Measurements from ENCODE around the gene PID1.

Gene PID1

DNA sequence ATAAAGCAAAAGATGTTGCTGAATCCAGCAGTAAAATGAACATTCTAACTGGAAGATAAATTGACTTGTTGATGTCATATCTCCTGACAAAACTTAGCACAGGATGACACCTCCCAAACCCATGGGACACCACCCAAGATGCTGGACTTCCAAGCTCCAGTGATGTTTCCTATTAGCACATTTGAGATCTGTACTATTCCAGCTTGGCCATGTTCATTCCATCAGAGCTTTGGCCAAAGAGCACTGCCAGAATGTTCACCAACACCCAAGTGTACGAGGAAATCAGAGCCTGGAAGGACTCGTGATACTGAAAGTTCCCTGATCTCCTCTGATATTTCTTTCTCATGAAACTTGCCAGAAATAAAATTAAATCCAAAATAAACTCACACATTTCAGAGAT lies 44.7 kb downstream of the PID1 start:
- no peak for DNase-seq (ENCODE audit: insufficient read length, low spot score)
- no peak for FAIRE-seq
- TF ChIP-seq TAF1 (IDR thresholded peaks at IDR 0.05; ENCODE audit: low read depth, low read length) (no peak), POLR2AphosphoS5 (IDR thresholded peaks at IDR 0.05; ENCODE audit: low read depth, low read length) (no peak), SPI1 (IDR thresholded peaks at IDR 0.05; ENCODE audit: low read depth, low read length) (no peak), PAX5 (IDR thresholded peaks at IDR 0.05; ENCODE audit: insufficient read depth, low read length, severe bottlenecking) (no peak), POLR2A (IDR thresholded peaks at IDR 0.05; ENCODE audit: low read depth, low read length) (no peak)

DNA sequence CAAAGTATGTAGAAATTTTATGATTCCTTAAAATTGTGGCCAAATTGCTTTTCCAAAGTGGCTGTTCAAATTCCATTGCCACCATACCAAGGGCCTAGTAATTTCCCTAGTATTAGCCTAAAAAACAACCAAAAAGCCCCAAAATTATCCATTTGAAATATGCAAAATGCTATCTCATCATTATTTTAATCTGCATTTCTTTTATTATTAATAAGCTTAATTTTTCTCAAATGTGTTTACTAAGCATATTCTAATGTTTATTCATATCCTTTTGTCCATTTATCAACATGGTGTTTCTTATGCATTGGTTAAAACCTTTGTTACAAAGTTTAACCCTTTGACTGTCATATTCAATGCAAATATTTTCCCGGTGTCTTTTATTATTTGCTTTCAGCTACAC lies 48.0 kb downstream of the PID1 start:
- TF ChIP-seq POU2F2 (IDR thresholded peaks at IDR 0.05; ENCODE audit: low read depth, low read length) (no peak), SPI1 (IDR thresholded peaks at IDR 0.05; ENCODE audit: low read depth, low read length) (no peak), TAF1 (IDR thresholded peaks at IDR 0.05; ENCODE audit: low read depth, low read length) (no peak), PAX5 (IDR thresholded peaks at IDR 0.05; ENCODE audit: insufficient read depth, low read length, severe bottlenecking) (no peak), POLR2A (IDR thresholded peaks at IDR 0.05; ENCODE audit: low read depth, low read length) (no peak), POLR2AphosphoS5 (IDR thresholded peaks at IDR 0.05; ENCODE audit: low read depth, low read length) (no peak)
- no peak for DNase-seq (ENCODE audit: insufficient read length, low spot score)
- no peak for FAIRE-seq

DNA sequence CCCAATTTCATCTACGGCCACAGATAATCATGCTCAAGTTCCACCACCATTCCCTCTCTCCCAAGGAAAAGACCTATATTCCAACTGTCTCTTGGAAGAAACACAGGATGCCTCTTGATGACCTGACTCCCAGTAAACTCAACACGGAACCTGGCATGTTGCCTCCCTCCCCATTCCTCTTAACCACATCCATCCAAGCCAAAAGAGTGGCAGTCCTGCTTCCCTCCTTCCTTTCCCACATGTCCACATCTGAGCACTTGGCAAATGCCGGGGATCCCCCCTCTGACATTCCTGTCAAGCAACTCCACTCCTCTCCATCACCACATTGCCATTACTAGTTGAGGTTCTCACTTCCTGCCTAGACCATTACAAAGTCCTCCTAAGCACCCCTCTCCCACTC lies 49.4 kb downstream of the PID1 start:
- DNase-seq (ENCODE audit: insufficient read length, low spot score), result no peak
- FAIRE-seq, result no peak
- TF ChIP-seq SPI1 (IDR thresholded peaks at IDR 0.05; ENCODE audit: low read depth, low read length) (no peak), POLR2AphosphoS5 (IDR thresholded peaks at IDR 0.05; ENCODE audit: low read depth, low read length) (no peak), POU2F2 (IDR thresholded peaks at IDR 0.05; ENCODE audit: low read depth, low read length) (no peak), TAF1 (IDR thresholded peaks at IDR 0.05; ENCODE audit: low read depth, low read length) (no peak), POLR2A (IDR thresholded peaks at IDR 0.05; ENCODE audit: low read depth, low read length) (no peak), PAX5 (IDR thresholded peaks at IDR 0.05; ENCODE audit: insufficient read depth, low read length, severe bottlenecking) (no peak)

DNA sequence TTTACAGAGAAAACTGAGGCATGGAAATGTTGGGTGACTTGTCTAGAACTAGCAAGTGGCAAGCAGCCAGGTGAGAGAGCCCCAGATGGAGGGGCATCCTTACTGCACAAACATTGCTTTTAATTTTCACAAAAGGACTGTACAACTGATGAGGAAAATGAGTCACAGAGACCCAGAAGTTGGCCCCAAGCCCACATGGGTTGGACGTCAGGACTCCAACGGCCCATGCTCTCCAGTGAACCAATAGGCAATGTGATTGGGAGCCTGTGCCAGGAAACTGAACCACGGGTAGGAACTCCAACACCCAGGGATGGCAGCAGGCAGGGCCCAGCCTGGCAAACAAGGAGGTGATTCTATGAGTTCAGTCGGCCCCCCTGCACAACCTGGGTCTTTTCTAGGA lies 50.8 kb downstream of the PID1 start:
- DNase-seq (ENCODE audit: insufficient read length, low spot score) (no peak), FAIRE-seq (no peak)
- no peak for TF ChIP-seq POU2F2 (IDR thresholded peaks at IDR 0.05; ENCODE audit: low read depth, low read length)
- no peak for TF ChIP-seq POLR2AphosphoS5 (IDR thresholded peaks at IDR 0.05; ENCODE audit: low read depth, low read length)
- TF ChIP-seq POLR2A (IDR thresholded peaks at IDR 0.05; ENCODE audit: low read depth, low read length), result no peak
- TF ChIP-seq TAF1 (IDR thresholded peaks at IDR 0.05; ENCODE audit: low read depth, low read length), result no peak
- no peak for TF ChIP-seq SPI1 (IDR thresholded peaks at IDR 0.05; ENCODE audit: low read depth, low read length)
- no peak for TF ChIP-seq PAX5 (IDR thresholded peaks at IDR 0.05; ENCODE audit: insufficient read depth, low read length, severe bottlenecking)

DNA sequence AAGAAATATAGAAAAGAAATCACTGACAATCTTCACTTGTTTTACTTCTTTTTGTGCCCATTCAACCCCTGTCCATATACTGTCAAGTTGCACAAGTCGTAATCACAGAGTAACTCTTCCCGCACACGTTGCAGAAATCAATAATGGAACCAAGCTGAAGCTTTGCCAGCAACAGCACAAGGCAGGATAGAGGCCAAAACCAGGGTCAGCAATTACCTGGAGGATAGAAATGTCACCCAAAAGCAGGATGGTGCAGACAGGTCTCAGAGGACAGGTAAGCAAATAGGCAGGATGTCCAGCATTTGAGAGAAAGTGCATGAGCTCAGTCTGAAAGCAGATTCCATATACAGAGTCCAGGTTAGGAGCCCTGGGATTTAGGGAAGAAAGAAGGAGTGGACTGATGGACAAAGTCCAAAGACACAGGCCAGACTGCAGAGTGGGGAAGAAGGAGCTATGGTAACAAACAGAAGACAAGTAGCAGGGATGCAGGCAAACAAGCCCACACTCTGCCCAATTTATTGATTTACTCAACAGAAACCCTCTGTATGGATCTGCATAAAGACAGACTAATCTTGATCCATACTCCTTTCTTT lies 52.7 kb downstream of the PID1 start:
- FAIRE-seq (no peak), DNase-seq (ENCODE audit: insufficient read length, low spot score) (no peak)
- TF ChIP-seq POU2F2 (IDR thresholded peaks at IDR 0.05; ENCODE audit: low read depth, low read length) (no peak), SPI1 (IDR thresholded peaks at IDR 0.05; ENCODE audit: low read depth, low read length) (no peak), POLR2AphosphoS5 (IDR thresholded peaks at IDR 0.05; ENCODE audit: low read depth, low read length) (no peak), TAF1 (IDR thresholded peaks at IDR 0.05; ENCODE audit: low read depth, low read length) (no peak), POLR2A (IDR thresholded peaks at IDR 0.05; ENCODE audit: low read depth, low read length) (no peak), PAX5 (IDR thresholded peaks at IDR 0.05; ENCODE audit: insufficient read depth, low read length, severe bottlenecking) (no peak)

DNA sequence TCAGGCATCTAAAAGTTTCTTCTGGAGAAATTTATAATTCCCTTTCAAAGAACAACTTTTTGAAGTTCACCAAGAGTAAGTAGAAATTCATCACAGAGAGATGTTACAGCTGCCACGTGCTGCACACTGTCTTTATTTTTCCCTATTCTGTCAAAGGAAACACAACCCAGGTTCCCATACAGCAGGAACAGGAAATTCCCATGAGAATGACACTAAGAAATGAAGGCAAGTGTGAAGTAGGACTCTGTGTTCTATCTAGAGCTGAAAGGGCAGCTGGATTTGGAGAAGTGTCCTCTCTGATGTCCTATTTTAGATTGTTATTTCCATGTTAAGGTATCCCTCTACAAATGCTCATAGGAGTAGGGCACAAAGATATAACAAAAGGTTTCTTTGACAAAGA lies 58.8 kb downstream of the PID1 start:
- DNase-seq (ENCODE audit: insufficient read length, low spot score), result no peak
- TF ChIP-seq POLR2A (IDR thresholded peaks at IDR 0.05; ENCODE audit: low read depth, low read length) (no peak), POLR2AphosphoS5 (IDR thresholded peaks at IDR 0.05; ENCODE audit: low read depth, low read length) (no peak), POU2F2 (IDR thresholded peaks at IDR 0.05; ENCODE audit: low read depth, low read length) (no peak), SPI1 (IDR thresholded peaks at IDR 0.05; ENCODE audit: low read depth, low read length) (no peak), PAX5 (IDR thresholded peaks at IDR 0.05; ENCODE audit: insufficient read depth, low read length, severe bottlenecking) (no peak), TAF1 (IDR thresholded peaks at IDR 0.05; ENCODE audit: low read depth, low read length) (no peak)
- no peak for FAIRE-seq

DNA sequence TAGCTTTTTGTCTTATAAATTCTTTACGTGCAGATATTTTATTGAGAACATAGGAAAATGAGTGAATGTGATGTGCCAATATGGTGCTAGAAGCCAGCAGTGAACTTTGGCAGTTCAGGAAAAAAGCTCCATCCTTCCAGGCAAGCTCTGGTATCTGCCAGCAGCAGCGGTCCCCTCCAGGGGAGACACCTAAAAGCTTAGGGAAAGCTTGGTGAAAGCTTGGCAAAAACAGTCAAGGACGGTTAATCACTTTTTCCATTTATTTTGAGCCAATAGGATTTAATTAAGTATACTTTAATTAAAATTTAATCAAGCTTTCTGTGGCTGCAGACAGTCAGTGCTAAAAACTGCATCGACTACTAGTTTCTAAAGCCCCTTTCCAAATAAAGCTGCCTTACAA lies 60.4 kb downstream of the PID1 start:
- no peak for TF ChIP-seq TAF1 (IDR thresholded peaks at IDR 0.05; ENCODE audit: low read depth, low read length)
- TF ChIP-seq POLR2A (IDR thresholded peaks at IDR 0.05; ENCODE audit: low read depth, low read length), result no peak
- no peak for TF ChIP-seq POU2F2 (IDR thresholded peaks at IDR 0.05; ENCODE audit: low read depth, low read length)
- TF ChIP-seq PAX5 (IDR thresholded peaks at IDR 0.05; ENCODE audit: insufficient read depth, low read length, severe bottlenecking), result no peak
- no peak for TF ChIP-seq SPI1 (IDR thresholded peaks at IDR 0.05; ENCODE audit: low read depth, low read length)
- no peak for TF ChIP-seq POLR2AphosphoS5 (IDR thresholded peaks at IDR 0.05; ENCODE audit: low read depth, low read length)
- no peak for FAIRE-seq
- no peak for DNase-seq (ENCODE audit: insufficient read length, low spot score)

DNA sequence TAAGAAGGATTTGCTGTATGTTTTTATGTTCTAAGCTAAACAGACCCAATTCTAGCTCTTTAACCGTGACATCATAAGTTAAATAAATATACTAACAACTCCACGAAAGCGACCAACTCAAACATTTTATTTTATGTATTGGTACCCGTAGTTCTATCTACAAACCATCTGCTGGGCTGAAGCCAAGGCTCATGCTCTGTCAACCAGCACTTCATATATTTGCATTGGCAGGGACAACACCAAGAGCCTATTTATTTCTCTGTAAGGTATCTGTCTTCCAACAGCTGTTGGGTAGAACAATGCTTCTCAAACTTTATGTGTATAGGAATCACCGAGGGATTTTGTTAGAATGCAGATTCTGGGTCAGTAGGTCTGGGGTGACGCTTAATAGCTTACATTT lies 64.5 kb downstream of the PID1 start:
- DNase-seq (ENCODE audit: insufficient read length, low spot score), result no peak
- no peak for TF ChIP-seq POU2F2 (IDR thresholded peaks at IDR 0.05; ENCODE audit: low read depth, low read length)
- no peak for TF ChIP-seq POLR2A (IDR thresholded peaks at IDR 0.05; ENCODE audit: low read depth, low read length)
- TF ChIP-seq TAF1 (IDR thresholded peaks at IDR 0.05; ENCODE audit: low read depth, low read length), result no peak
- no peak for TF ChIP-seq POLR2AphosphoS5 (IDR thresholded peaks at IDR 0.05; ENCODE audit: low read depth, low read length)
- no peak for TF ChIP-seq PAX5 (IDR thresholded peaks at IDR 0.05; ENCODE audit: insufficient read depth, low read length, severe bottlenecking)
- no peak for TF ChIP-seq SPI1 (IDR thresholded peaks at IDR 0.05; ENCODE audit: low read depth, low read length)

DNA sequence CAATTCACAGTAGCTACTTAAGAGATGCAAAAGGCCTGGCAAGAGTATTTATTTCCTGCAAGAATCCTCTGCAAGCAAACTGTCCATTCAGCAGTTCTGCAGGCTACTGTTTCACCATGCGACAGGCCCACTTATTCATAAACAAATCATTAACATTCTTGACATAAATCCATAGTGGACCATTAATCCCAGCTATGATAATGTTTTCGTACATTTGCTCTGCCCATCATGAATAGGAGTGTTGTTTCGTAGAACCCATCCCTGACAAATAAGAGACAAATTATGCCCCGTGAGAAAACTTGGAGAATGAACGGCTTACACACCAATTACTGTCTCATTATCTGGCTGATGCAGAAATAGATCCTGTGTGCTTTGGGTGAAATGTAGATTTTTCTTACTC lies 65.4 kb downstream of the PID1 start:
- FAIRE-seq, result no peak
- TF ChIP-seq POU2F2 (IDR thresholded peaks at IDR 0.05; ENCODE audit: low read depth, low read length) (no peak), TAF1 (IDR thresholded peaks at IDR 0.05; ENCODE audit: low read depth, low read length) (no peak), POLR2AphosphoS5 (IDR thresholded peaks at IDR 0.05; ENCODE audit: low read depth, low read length) (no peak), POLR2A (IDR thresholded peaks at IDR 0.05; ENCODE audit: low read depth, low read length) (no peak), SPI1 (IDR thresholded peaks at IDR 0.05; ENCODE audit: low read depth, low read length) (no peak), PAX5 (IDR thresholded peaks at IDR 0.05; ENCODE audit: insufficient read depth, low read length, severe bottlenecking) (no peak)
- no peak for DNase-seq (ENCODE audit: insufficient read length, low spot score)

More for the DNA sequence above, 64.5 kb downstream of the PID1 start:
- FAIRE-seq, result no peak

DNA sequence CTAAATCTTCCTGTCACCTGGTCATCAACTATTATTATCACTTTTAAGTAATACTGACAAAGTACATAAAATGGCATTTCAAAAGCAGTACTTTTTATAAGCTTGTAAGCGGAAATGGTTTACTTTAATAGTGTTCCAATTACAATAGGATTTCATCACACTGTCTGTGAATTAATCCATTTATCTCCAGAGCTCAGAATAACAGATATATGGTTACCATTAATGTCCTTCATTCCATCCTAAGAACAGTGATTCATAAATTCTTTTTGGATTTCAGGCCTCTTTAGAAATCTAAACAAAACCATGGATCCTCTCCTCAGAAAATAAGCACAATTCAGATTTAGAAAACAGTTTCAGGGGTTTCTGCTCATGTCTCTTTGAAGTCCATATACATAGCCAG lies 68.4 kb downstream of the PID1 start:
- TF ChIP-seq TAF1 (IDR thresholded peaks at IDR 0.05; ENCODE audit: low read depth, low read length) (no peak), PAX5 (IDR thresholded peaks at IDR 0.05; ENCODE audit: insufficient read depth, low read length, severe bottlenecking) (no peak), POU2F2 (IDR thresholded peaks at IDR 0.05; ENCODE audit: low read depth, low read length) (no peak), POLR2AphosphoS5 (IDR thresholded peaks at IDR 0.05; ENCODE audit: low read depth, low read length) (no peak), SPI1 (IDR thresholded peaks at IDR 0.05; ENCODE audit: low read depth, low read length) (no peak), POLR2A (IDR thresholded peaks at IDR 0.05; ENCODE audit: low read depth, low read length) (no peak)
- no peak for FAIRE-seq

More for the DNA sequence above, 68.4 kb downstream of the PID1 start:
- DNase-seq (ENCODE audit: insufficient read length, low spot score), result no peak

Data from GM12891 (cell line).